Stomach (tissue), 19 donors: ENCODE results near the gene C1QTNF7. TPM values are rescaled to one million over a fixed set of nuclear protein-coding genes. Genes with fewer than 3 reads are reported as not detected.
A peak's percentile ranks its signal among the peaks of the same experiment; 100 is the strongest.

ENCODE experiments used
- DNase-seq, 2 donors: peaks; one replicate each; pipeline versions ENCODE4 v3.0.0 to v3.0.0-alpha.2; 2013 to 2019
- H3K27ac ChIP-seq, 5 donors: fragments of 200-600 bp in 4 of 5; sonication (generic) in 4 of 5; one replicate each; pipeline ENCODE4 v1.5.1; 2013 to 2019; ENCODE audit warnings: mild to moderate bottlenecking in 1 of 5, moderate library complexity in 1 of 5
- H3K27me3 ChIP-seq, 3 donors: fragments of 200-600 bp; sonication (generic); one replicate each; pipeline ENCODE4 v1.5.1; 2017 to 2019; ENCODE audit warnings: mixed run types in 1 of 3
- H3K36me3 ChIP-seq, 4 donors: fragments of 200-600 bp; sonication (generic); 1 replicate in 3 of 4; 2 replicates in 1 of 4; pipeline ENCODE4 v1.5.1; 2016 to 2019
- H3K4me1 ChIP-seq, 4 donors: fragments of 200-600 bp; sonication (generic); one replicate each; pipeline ENCODE4 v1.5.1; 2016 to 2019
- H3K4me3 ChIP-seq, 4 donors: fragments of 200-600 bp; sonication (generic) in 3 of 4; one replicate each; pipeline ENCODE4 v1.5.1; 2016 to 2019; ENCODE audit warnings: mild to moderate bottlenecking in 1 of 4
- H3K9me3 ChIP-seq, 4 donors: fragments of 200-600 bp; sonication (generic); one replicate each; pipeline ENCODE4 v1.5.1; 2016 to 2019
- CTCF ChIP-seq, 7 experiments: fragments of 450-650 bp in 4 of 7; fragments of 200-600 bp in 3 of 7; sonication (generic) in 3 of 7; IDR thresholded peaks; one replicate each; pipeline ENCODE4 v1.5.1; 2016 to 2019; ENCODE audit warnings: antibody characterized with exemption in 7 of 7, control low read depth in 2 of 7, mild to moderate bottlenecking in 1 of 7
- EP300 ChIP-seq: sonication (generic); formaldehyde crosslinking; IDR thresholded peaks from one replicate; pipeline ENCODE4 v1.6.1; 2017; ENCODE audit warnings: antibody characterized with exemption
- POLR2A ChIP-seq, 4 donors: fragments of 450-650 bp; IDR thresholded peaks; one replicate each; pipeline ENCODE4 v1.6.1; 2016; ENCODE audit warnings: antibody characterized with exemption in 4 of 4, control low read depth in 2 of 4, mild to moderate bottlenecking in 1 of 4, moderate library complexity in 1 of 4
- POLR2AphosphoS5 ChIP-seq, 3 donors: sonication (generic); formaldehyde crosslinking; IDR thresholded peaks; one replicate each; pipeline ENCODE4 v1.6.1; 2016; ENCODE audit warnings: antibody characterized with exemption in 3 of 3
- whole genome bisulfite sequencing, 5 donors: extraction: QIAGEN DNeasy Blood & Tissue Kit in 3 of 5; methylation state at CpG; one replicate each; pipeline versions ENCODE4 v1.1.5 to v1.1.7; 2013 to 2018; 5-methylcytosine and 5-hydroxymethylcytosine counted together
- intact Hi-C: fragments of 100-400 bp; cut with DNase I; formaldehyde crosslinking; loops from one replicate; pipeline ENCODE4 v1.15.1; 2023; ENCODE audit warnings: low total_unique reads
- long read RNA-seq, 10 donors: transcript quantifications; one replicate each; lab custom pipeline, GENCODE V29; 2026
- polyA plus RNA-seq, 3 donors: library from polyadenylated mRNA; stranded (reverse); fragments of 200-250 nt; gene quantifications; one replicate each; pipeline ENCODE4 v1.2.3, GENCODE V29; 2013
- total RNA-seq, 5 donors: library from RNA; depleted of rRNA; stranded (reverse); fragments of >200 nt; gene quantifications; one replicate each; pipeline versions ENCODE4 v1.1.0 to v1.2.3, GENCODE V29; 2014 to 2016
- donor health status: healthy with polysubstance abuse.
- donor health status: Bipolar disorder and iron deficiency.
- donor health status: healthy.

The C1QTNF7 gene
- total RNA-seq, result 10 to 100 TPM in 2 of 5 donors, 1 to 10 TPM in 2, under 1 TPM in 1; 0.87 to 73.2 (median 6.2) TPM
- 1 to 10 TPM in 2 of 3 donors, under 1 TPM in 1; 0.68 to 2.1 (median 1.4) TPM for polyA plus RNA-seq
- long read RNA-seq, donor 1, partial matches to known transcripts, result 0 of 1 reads
- long read RNA-seq, donor 1, other reads (novel, unspliced or antisense), result 0 of 1 reads
- long read RNA-seq, donor 2, full-length matches to known transcripts, result 4 of 4 reads
- long read RNA-seq, donor 2, partial matches to known transcripts, result 0 of 4 reads
- long read RNA-seq, donor 2, other reads (novel, unspliced or antisense), result 0 of 4 reads
- long read RNA-seq, donor 3, full-length matches to known transcripts, result 4 of 4 reads
- long read RNA-seq, donor 3, partial matches to known transcripts, result 0 of 4 reads
- long read RNA-seq, donor 3, other reads (novel, unspliced or antisense), result 0 of 4 reads
- long read RNA-seq, donor 4, full-length matches to known transcripts, result 2 of 2 reads
- long read RNA-seq, donor 4, partial matches to known transcripts, result 0 of 2 reads
- long read RNA-seq, donor 4, other reads (novel, unspliced or antisense), result 0 of 2 reads
- long read RNA-seq, donor 5, full-length matches to known transcripts, result 14 of 14 reads
- long read RNA-seq, donor 5, partial matches to known transcripts, result 0 of 14 reads
- long read RNA-seq, donor 5, other reads (novel, unspliced or antisense), result 0 of 14 reads
- long read RNA-seq, donor 6, result 0 reads
- long read RNA-seq, donor 7, partial matches to known transcripts, result 0 of 3 reads
- long read RNA-seq, donor 7, other reads (novel, unspliced or antisense), result 0 of 3 reads
- long read RNA-seq, donor 8, full-length matches to known transcripts, result 1 of 1 reads
- long read RNA-seq, donor 8, partial matches to known transcripts, result 0 of 1 reads
- long read RNA-seq, donor 8, other reads (novel, unspliced or antisense), result 0 of 1 reads
- long read RNA-seq, donor 9, full-length matches to known transcripts, result 5 of 11 reads
- long read RNA-seq, donor 9, partial matches to known transcripts, result 6 of 11 reads
- long read RNA-seq, donor 9, other reads (novel, unspliced or antisense), result 0 of 11 reads
- long read RNA-seq, donor 10, result 0 reads

- TF ChIP-seq EP300, result no peak
- TF ChIP-seq POLR2A (IDR thresholded peaks at IDR 0.05), result no peak
- no peak for TF ChIP-seq CTCF (IDR thresholded peaks at IDR 0.05)
- TF ChIP-seq POLR2AphosphoS5 (IDR thresholded peaks at IDR 0.05), result no peak
- no peaks in the 10 kb centered on the region for H3K9me3 ChIP-seq
- peak in 1 of 2 donors; percentile 58 for DNase-seq
- peaks cover 0 to 31% (median 4%) of the 10 kb centered on the region in 4 donors for H3K4me1 ChIP-seq
- H3K27ac ChIP-seq, result peak within 1 kb of the TSS in 4 of 5 donors; percentile 21 to 74 (median 68)
- no peaks in the 10 kb centered on the region for H3K27me3 ChIP-seq
- H3K36me3 ChIP-seq, result no peaks in the 10 kb centered on the region
- WGBS, 5 donors, result 51 to 72% (median 63%) methylated on average over 3 of the region's 3 CpGs
- peak within 1 kb of the TSS in 1 of 4 donors; percentile 2 for H3K4me3 ChIP-seq
- intact Hi-C loops, result no loop called here
These were observed at the start of gene C1QTNF7 for GRCh38 chr4:15427701-15428100. C1QTNF7 (plus strand) TSS chr4:15428033; CDS start chr4:15435744, 7,711 bp downstream.

DNA sequence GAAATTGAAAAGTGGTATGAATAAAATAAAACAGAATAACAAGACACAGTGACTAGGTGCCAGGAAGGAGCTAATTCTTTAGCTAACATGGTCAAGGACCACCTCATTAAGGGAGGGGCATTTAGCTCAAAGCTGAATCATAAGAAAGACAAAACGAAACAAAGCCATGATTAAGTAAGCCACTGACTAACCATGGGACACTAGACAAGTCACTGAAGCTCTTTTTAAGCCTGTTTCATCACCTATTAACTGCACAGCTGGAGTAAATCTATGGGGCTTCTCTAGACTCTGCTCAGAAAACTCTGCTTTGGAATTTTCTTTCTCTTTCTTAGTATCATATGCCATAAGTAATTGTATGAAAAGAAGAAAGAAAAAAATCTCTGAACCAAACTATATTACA, 49.8 kb upstream of the C1QTNF7 start:
- no peak overlapping the region for H3K4me3 ChIP-seq
- no peaks in the 10 kb centered on the region for H3K36me3 ChIP-seq
- peak in 1 of 3 donors; percentile 51 for TF ChIP-seq POLR2AphosphoS5 (IDR thresholded peaks at IDR 0.05)
- TF ChIP-seq EP300, result no peak
- no peak for TF ChIP-seq CTCF (IDR thresholded peaks at IDR 0.05)
- no peak for TF ChIP-seq POLR2A (IDR thresholded peaks at IDR 0.05)
- H3K4me1 ChIP-seq, result peaks cover 0 to 44% (median 14%) of the 10 kb centered on the region in 4 donors
- H3K9me3 ChIP-seq, result no peaks in the 10 kb centered on the region
- 0 to 36% (median 14%) methylated on average over 1 of the region's 1 CpG for WGBS, 5 donors
- H3K27ac ChIP-seq, result peak overlapping the region in 4 of 5 donors; percentile 9 to 72 (median 46)
- intact Hi-C loops, result no loop called here
- no peaks in the 10 kb centered on the region for H3K27me3 ChIP-seq
- DNase-seq, result no peak

- no peaks in the 10 kb centered on the region for H3K36me3 ChIP-seq
- no peak for TF ChIP-seq POLR2A (IDR thresholded peaks at IDR 0.05)
- no peak for TF ChIP-seq POLR2AphosphoS5 (IDR thresholded peaks at IDR 0.05)
- TF ChIP-seq CTCF (IDR thresholded peaks at IDR 0.05), result no peak
- no peak for TF ChIP-seq EP300
- peak in 1 of 2 donors; percentile 57 for DNase-seq
- intact Hi-C loops, result no loop called here
- no peak overlapping the region for H3K4me3 ChIP-seq
- no peaks in the 10 kb centered on the region for H3K27me3 ChIP-seq
- H3K4me1 ChIP-seq, result peaks cover 0 to 44% (median 14%) of the 10 kb centered on the region in 4 donors
- no peaks in the 10 kb centered on the region for H3K9me3 ChIP-seq
- 7 to 33% (median 20%) methylated on average over 1 of the region's 1 CpG for WGBS, 5 donors
- peak overlapping the region in 2 of 5 donors; percentile 48 to 72 for H3K27ac ChIP-seq
These were observed 49.3 kb upstream of the C1QTNF7 start for GRCh38 chr4:15378493-15378892.

DNA sequence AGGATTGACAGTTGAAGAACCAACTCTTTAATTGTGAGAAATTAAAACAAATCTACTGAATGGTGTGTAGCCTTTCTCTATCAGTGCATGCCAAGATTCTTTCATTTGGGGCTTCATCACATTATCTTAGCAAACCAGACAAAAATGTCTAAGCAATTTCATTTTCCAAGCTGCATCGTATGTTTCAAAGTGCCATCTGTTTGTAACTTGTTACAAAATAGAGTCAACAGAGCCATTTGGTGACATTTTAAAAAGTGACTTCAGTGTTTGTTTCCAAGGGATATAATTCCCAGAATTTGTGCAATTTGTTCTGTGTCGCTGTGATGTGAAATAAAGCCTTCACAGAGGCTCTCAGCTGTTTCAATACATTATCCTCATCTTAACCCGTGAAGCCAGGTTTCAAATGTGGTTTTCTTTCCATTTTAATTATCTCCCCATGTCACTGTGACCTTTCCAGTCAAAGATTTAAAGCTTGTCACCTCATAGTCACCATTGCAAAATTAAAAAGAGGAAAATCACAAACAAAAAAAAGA, 46.0 kb upstream of the C1QTNF7 start:
- Histone ChIP-seq H3K36me3 (no peaks in the 10 kb centered on the region), H3K4me1 (peaks cover 0 to 50% (median 5%) of the 10 kb centered on the region in 4 donors), H3K27me3 (no peaks in the 10 kb centered on the region), H3K27ac (no peak overlapping the region), H3K4me3 (no peak overlapping the region), H3K9me3 (no peaks in the 10 kb centered on the region)
- DNase-seq, result no peak
- WGBS, 5 donors, result 50 to 81% (median 67%) methylated on average over 3 of the region's 3 CpGs
- intact Hi-C loops, result no loop called here
- no peak for TF ChIP-seq CTCF (IDR thresholded peaks at IDR 0.05)
- TF ChIP-seq POLR2AphosphoS5 (IDR thresholded peaks at IDR 0.05), result no peak
- TF ChIP-seq EP300, result no peak
- no peak for TF ChIP-seq POLR2A (IDR thresholded peaks at IDR 0.05)
